Renal pelvis (tissue), 3 donors: Measurements from ENCODE around the gene BCKDK. TPM values are rescaled to one million over a fixed set of nuclear protein-coding genes. Genes with fewer than 3 reads are reported as not detected.

Source experiments
- polyA plus RNA-seq, 3 donors: library from polyadenylated mRNA; unstranded; fragments of 120-200 nt; gene quantifications; one replicate each; pipeline ENCODE4 v1.2.1, GENCODE V29; 2013; ENCODE audit not compliant: insufficient read length in 3 of 3

The BCKDK gene
- polyA plus RNA-seq, 3 donors, result 40.4 to 47.7 (median 41.6) TPM

Other genes starting within 250 kb of the BCKDK start
- 10 to 100 TPM; 43.7 to 52.6 (median 44.6) TPM for gene BCL7C, start 214.3 kb upstream of the BCKDK start, polyA plus RNA-seq
- gene CTF1, start 211.8 kb upstream of the BCKDK start, polyA plus RNA-seq, result 1 to 10 TPM; 7.5 to 8.4 (median 7.7) TPM
- gene FBXL19, start 184.8 kb upstream of the BCKDK start, polyA plus RNA-seq, result 10 to 100 TPM; 32.2 to 35.4 (median 34.8) TPM
- gene ORAI3, start 159.3 kb upstream of the BCKDK start, polyA plus RNA-seq, result 10 to 100 TPM; 21.7 to 23.4 (median 23.3) TPM
- gene SETD1A, start 150.6 kb upstream of the BCKDK start, polyA plus RNA-seq, result 10 to 100 TPM; 18.7 to 22.6 (median 20.2) TPM
- 10 to 100 TPM in 2 of 3 donors, 1 to 10 TPM in 1; 8.1 to 10.9 (median 10.8) TPM for gene HSD3B7, start 123.2 kb upstream of the BCKDK start, polyA plus RNA-seq
- 1 to 10 TPM; 1.2 to 2.2 (median 1.7) TPM for gene STX1B, start 97.7 kb upstream of the BCKDK start, polyA plus RNA-seq
- 10 to 100 TPM; 38.4 to 47.3 (median 45.4) TPM for gene STX4, start 74.8 kb upstream of the BCKDK start, polyA plus RNA-seq
- 1 to 10 TPM; 5.7 to 7.6 (median 6.4) TPM for gene ZNF668, start 34.1 kb upstream of the BCKDK start, polyA plus RNA-seq
- 10 to 100 TPM; 13.2 to 19.0 (median 14.5) TPM for gene ZNF646, start 34.0 kb upstream of the BCKDK start, polyA plus RNA-seq
- 1 to 10 TPM; 1.0 to 2.0 (median 1.3) TPM for gene PRSS53, start 19.4 kb upstream of the BCKDK start, polyA plus RNA-seq
- 10 to 100 TPM; 64.6 to 86.1 (median 72.4) TPM for gene VKORC1, start 13.6 kb upstream of the BCKDK start, polyA plus RNA-seq
- 10 to 100 TPM; 66.4 to 80.5 (median 75.9) TPM for gene KAT8, start 9.3 kb downstream of the BCKDK start, polyA plus RNA-seq
- gene PRSS8, start 27.3 kb downstream of the BCKDK start, polyA plus RNA-seq, result 10 to 100 TPM; 74.4 to 91.2 (median 75.3) TPM
- 1 to 10 TPM; 1.4 to 2.0 (median 1.7) TPM for gene PRSS36, start 41.7 kb downstream of the BCKDK start, polyA plus RNA-seq
- gene FUS, start 71.8 kb downstream of the BCKDK start, polyA plus RNA-seq, result 100 to 1,000 TPM; 689 to 914 (median 729) TPM
- 10 to 100 TPM; 10.3 to 13.1 (median 12.4) TPM for gene PYCARD, start 94.4 kb downstream of the BCKDK start, polyA plus RNA-seq
- under 1 TPM; 0.07 to 0.28 (median 0.18) TPM for gene TRIM72, start 105.7 kb downstream of the BCKDK start, polyA plus RNA-seq
- not detected for gene PYDC1, start 108.7 kb downstream of the BCKDK start, polyA plus RNA-seq
- 1 to 10 TPM; 1.7 to 2.6 (median 2.2) TPM for gene ITGAM, start 151.6 kb downstream of the BCKDK start, polyA plus RNA-seq
- gene ITGAX, start 246.8 kb downstream of the BCKDK start, polyA plus RNA-seq, result 1 to 10 TPM in 1 of 3 donors, under 1 TPM in 2; 0.51 to 1.1 (median 0.83) TPM